ENCODE results near the gene FAR2.

DNA sequence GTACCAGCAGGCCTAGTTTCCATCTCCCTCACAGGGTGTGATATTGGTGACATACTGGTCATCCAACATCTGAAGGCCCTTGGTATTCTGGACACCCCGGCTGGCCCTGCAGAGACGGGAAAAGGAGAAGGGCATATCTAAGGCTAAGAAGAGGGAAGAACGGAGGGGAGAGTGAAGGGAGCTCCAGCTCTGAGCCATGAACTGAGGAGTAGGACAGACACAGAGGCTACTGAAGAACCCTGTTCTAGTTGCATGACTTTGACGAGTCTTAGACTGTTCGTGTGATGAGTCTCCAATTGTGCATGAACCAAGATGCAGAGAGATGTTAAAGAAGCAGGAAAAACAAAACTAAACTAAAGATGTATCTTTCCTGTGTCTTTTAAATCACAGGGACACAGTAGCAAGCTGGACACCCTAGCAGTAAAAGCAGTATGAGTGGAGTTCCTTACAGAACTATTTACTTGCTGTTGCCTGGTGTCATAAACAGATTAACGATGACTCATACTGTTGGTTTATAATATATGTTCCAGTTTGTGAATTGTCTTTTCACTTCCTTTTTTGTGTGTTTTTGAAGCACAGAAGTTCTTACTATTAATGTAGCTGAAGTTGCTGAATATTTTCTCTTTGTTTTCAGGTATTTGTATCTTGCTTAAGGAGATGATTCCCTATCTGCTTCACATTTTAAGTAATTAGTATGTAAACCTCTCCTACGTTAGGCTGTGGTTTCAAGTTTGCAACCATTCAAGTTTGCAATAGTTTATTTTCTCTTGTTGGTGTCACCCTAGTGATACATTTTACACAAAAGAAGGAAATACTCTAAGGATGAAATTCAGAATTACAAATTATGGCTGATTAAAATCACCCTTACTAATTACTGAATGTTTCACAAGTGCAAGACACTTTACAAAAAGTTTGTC, 15.7 kb downstream of the FAR2 start:
- TF ChIP-seq, protein P1, sequence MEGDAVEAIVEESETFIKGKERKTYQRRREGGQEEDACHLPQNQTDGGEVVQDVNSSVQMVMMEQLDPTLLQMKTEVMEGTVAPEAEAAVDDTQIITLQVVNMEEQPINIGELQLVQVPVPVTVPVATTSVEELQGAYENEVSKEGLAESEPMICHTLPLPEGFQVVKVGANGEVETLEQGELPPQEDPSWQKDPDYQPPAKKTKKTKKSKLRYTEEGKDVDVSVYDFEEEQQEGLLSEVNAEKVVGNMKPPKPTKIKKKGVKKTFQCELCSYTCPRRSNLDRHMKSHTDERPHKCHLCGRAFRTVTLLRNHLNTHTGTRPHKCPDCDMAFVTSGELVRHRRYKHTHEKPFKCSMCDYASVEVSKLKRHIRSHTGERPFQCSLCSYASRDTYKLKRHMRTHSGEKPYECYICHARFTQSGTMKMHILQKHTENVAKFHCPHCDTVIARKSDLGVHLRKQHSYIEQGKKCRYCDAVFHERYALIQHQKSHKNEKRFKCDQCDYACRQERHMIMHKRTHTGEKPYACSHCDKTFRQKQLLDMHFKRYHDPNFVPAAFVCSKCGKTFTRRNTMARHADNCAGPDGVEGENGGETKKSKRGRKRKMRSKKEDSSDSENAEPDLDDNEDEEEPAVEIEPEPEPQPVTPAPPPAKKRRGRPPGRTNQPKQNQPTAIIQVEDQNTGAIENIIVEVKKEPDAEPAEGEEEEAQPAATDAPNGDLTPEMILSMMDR (IDR thresholded peaks at IDR 0.05) = no peak
- TF ChIP-seq POLR2A (IDR thresholded peaks at IDR 0.05) = no peak

Data from testis (tissue), 2 donors.